Activated CD4-positive, alpha-beta T cell treated with anti-CD3 and anti-CD28 coated beads, Interleukin-2, amount 50 U/mL, for 24 hours (primary cell): ENCODE data around the gene GPR143.
A peak's percentile ranks its signal among the peaks of the same experiment; 100 is the strongest.

Experiments used
- DNase-seq, 2 donors: peaks; one replicate each; pipeline ENCODE4 v3.0.0-alpha.2; 2020; ENCODE audit warnings: low read depth in 1 of 2, low spot score in 1 of 2

Gene GPR143

GRCh38 chrX:9708923-9709553 lies 56.6 kb downstream of the GPR143 start:
- DNase-seq, result peak; percentile 49 to 60

GRCh38 chrX:9708086-9708485 lies 57.6 kb downstream of the GPR143 start:
- DNase-seq, result no peak

- DNase-seq, result no peak
Measured at GRCh38 chrX:9707306-9708033, 58.2 kb downstream of the GPR143 start.

GRCh38 chrX:9706421-9706820 lies 59.2 kb downstream of the GPR143 start:
- DNase-seq, result no peak

GRCh38 chrX:9704876-9705465 lies 60.7 kb downstream of the GPR143 start:
- DNase-seq, result no peak

GRCh38 chrX:9703406-9703805 lies 62.2 kb downstream of the GPR143 start:
- DNase-seq, result no peak

- no peak for DNase-seq
Measured at GRCh38 chrX:9701790-9702189, 63.9 kb downstream of the GPR143 start.

- no peak for DNase-seq
Measured at GRCh38 chrX:9700555-9700954, 65.1 kb downstream of the GPR143 start.

- DNase-seq, result no peak
Measured at GRCh38 chrX:9698576-9698975, 67.1 kb downstream of the GPR143 start.

GRCh38 chrX:9693307-9694001 lies 72.2 kb downstream of the GPR143 start:
- no peak for DNase-seq

GRCh38 chrX:9690046-9690445 lies 75.6 kb downstream of the GPR143 start:
- DNase-seq, result no peak

- no peak for DNase-seq
Measured at GRCh38 chrX:9688833-9689232, 76.8 kb downstream of the GPR143 start.

- no peak for DNase-seq
Measured at GRCh38 chrX:9687899-9688298, 77.7 kb downstream of the GPR143 start.

GRCh38 chrX:9683350-9683749 lies 82.3 kb downstream of the GPR143 start:
- DNase-seq, result no peak

GRCh38 chrX:9682861-9683260 lies 82.8 kb downstream of the GPR143 start:
- no peak for DNase-seq

GRCh38 chrX:9682456-9682855 lies 83.2 kb downstream of the GPR143 start:
- DNase-seq, result no peak

GRCh38 chrX:9681422-9681821 lies 84.2 kb downstream of the GPR143 start:
- no peak for DNase-seq

- DNase-seq, result no peak
Measured at GRCh38 chrX:9681011-9681410, 84.6 kb downstream of the GPR143 start.

- no peak for DNase-seq
Measured at GRCh38 chrX:9678215-9678965, 87.3 kb downstream of the GPR143 start.

- DNase-seq, result peak in 1 of 2 donors; percentile 30
Measured at GRCh38 chrX:9677098-9677739, 88.4 kb downstream of the GPR143 start.

- DNase-seq, result no peak
Measured at GRCh38 chrX:9676738-9677097, 88.9 kb downstream of the GPR143 start.
